Forelimb muscle (tissue), 1 donor: ENCODE data around the gene TP73. TPM values are rescaled to one million over a fixed set of nuclear protein-coding genes. Genes with fewer than 3 reads are reported as not detected.

ENCODE experiments used
- DNase-seq: peaks from one replicate; pipeline ENCODE4 v3.0.0-alpha.2; 2013; ENCODE audit warnings: low read depth
- polyA plus RNA-seq: library from polyadenylated mRNA; unstranded; fragments of 120-200 nt; gene quantifications from one replicate; pipeline ENCODE4 v1.2.1, GENCODE V29; 2013; ENCODE audit not compliant: insufficient read length

The TP73 gene
- polyA plus RNA-seq, 1 donor = 1.0 TPM

DNA sequence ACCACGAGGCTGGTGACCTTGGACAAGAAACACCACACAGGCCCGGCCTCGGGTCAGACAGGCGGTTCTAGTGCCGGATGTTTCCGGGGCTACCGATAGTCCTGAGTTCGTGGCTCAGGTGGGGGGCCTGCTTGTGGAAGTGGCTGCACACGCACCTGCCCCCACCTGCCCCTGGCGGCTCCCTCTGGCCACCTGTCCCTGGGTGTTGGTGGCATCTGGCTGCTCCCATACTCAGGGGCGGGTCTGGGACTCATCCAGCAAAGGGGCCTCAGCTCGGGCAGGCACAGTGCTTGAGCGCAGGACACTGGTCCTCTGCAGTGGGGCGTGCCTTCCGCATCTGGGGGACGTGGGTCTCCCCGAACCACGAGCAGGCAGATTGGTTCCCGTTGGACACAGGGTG lies 33.6 kb downstream of the TP73 start:
- no peak for DNase-seq

DNA sequence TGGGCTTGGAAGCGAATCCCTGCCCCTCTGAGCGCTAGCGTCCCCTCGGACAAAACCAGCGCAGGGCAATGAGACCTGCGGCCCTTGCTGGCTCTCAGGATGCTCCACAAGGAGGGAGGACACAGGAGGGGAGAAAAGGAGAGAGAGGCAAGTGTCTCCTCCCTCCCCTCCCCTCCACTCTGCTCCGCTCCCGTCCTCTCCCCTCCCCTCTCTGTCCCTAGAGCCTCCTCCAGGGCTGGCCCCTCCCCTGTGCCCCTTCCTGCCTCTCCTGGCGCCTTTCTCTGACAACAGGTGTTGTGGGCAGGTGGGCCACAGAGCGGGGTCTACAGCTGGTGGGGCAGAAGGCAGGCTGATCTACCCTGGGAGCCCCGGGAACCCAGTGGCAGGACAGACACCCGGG lies 35.2 kb downstream of the TP73 start:
- no peak for DNase-seq

DNA sequence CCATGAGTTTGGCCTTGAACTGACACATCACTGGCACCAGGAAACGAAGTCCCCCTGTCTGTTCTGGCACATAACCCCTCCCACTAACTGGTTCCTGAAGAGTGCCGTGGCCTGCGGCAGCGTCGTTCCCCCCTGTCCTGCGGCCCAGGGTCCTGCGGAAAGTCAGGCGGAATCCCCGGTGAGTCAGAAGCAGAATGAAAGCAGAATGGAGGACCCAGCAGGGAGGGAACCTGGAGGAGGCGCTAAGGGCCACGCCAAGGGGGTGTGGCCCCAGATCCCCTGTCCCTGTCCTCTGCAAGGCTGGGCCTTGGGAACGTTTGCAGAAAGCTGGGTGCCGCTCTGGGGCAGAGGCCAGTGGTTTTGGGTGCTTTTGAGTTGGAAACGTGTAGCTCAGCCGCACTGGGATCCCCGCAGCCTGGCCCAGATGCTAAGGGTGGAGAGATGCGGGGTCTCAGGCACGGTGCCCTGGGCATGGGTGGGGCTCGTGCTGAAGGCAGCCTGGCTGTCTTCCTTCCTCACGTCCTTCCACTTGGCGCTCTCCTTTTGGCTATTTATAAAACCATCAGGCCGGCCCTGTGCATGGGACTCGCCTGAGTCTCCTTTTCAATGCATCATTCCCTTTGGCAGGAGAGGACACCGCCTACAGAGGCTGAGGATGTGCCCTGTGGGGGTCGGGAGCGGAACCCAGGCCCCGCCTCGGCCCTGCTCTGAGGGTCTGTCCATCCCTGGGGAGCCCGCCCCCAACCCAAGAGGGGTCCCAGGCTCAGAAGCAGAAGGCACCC lies 36.2 kb downstream of the TP73 start:
- DNase-seq = no peak

DNA sequence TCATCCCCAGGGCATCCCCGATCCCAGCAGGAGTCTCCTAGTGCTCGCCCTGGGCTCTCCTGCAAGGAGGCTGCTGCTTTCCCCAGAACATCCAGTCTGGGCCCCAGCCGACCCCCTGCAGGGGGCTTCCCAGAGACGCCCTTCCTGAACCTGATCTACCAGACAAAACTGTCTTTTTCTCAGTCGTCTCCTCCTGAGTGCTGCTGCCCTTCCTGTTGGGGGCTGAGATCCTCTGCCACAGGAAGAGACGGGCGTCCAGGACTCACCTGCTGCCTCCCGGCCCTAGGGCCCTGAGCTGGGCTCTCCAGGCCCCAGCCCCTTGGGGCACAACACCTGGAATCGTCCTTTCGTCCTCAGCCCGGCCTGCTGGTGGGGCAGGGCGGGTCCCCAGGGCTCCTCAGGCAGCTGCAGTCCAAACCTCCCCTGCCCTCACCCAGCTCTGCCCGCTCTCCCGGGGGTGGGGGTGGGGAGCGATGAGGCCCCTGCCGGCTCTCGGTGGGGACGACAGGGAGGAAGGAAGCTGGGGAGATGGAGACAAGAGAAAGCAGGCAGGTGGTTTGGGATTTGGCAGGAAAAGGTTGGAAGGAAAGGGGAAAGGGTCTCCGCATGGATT lies 36.9 kb downstream of the TP73 start:
- DNase-seq = no peak

DNA sequence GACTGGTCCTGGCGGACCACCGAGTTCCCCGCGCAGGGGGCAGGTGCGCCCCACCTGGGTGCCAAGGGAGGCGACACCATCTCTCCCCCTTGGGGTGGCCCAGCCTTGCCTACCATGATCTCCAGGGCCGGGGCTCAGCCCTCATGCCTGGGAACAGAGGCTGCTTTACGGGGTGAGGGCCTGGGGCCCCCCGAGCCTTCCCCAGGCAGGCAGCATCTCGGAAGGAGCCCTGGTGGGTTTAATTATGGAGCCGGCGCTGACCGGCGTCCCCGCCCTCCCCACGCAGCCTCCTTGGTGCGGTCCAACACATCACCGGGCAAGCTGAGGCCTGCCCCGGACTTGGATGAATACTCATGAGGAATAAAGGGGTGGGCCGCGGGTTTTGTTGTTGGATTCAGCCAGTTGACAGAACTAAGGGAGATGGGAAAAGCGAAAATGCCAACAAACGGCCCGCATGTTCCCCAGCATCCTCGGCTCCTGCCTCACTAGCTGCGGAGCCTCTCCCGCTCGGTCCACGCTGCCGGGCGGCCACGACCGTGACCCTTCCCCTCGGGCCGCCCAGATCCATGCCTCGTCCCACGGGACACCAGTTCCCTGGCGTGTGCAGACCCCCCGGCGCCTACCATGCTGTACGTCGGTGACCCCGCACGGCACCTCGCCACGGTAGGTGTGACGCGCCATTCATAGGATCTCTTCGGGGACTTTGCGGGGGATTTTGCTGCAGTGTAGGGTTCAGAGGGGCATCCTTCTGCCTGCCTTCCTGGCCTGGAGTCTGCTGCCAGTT lies 38.2 kb downstream of the TP73 start:
- no peak for DNase-seq

DNA sequence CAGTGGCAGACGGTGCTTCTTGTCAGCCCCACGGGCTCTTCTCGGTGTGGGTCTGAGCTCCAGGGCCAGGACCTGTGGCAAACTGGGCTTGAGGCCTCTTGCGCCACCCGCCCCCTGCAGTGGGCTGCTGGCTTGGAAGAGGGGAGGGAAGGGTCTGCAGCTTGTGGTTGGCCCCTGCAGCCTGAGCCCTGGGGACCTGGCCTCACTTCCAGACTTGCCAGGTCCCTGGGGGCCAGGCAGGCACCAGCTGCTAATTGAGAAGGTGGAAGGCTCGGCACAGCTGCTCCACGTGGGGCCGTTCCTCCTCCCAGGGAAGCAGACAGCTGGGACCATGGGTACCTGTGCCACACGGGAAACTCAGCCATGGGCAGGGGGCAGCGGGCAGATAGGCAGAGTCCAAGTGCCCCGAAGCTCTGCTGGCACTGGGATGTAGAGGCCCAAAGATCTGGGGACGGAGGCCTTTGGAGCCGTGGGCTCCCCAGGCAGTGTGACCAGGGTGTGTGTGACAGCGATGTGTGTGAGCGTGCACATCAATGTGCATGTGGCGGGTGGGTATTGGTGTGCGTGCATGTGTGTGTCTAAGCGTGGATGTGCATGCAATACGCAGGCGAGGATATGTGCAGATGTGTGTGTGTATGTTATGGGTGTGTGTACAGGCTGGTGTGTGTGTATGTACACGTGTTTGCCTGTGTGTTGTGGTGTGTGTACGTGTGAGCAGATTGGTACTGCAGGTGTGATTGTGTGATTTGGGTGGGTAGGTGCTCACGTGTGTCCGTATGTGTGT lies 39.3 kb downstream of the TP73 start:
- no peak for DNase-seq

DNA sequence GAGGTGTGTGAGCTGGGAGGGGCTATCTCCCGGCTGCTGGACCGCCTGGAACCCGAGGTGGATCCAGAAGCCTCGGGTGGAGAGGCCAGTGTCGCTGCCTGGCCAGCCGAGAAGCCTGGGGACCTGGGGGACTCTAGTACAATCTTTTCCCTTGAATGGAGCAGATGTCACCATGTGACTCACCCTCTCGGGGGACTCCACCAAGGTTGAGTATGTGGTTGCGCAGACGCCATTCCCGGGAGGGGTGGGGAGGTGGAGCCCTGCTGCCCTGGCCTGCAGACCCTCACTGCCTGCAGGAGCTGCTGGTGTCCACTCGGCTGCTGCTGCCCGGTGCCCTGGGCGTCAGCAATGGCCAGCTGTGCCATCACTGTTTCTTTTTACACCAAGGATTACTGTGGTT lies 40.3 kb downstream of the TP73 start:
- DNase-seq = no peak

DNA sequence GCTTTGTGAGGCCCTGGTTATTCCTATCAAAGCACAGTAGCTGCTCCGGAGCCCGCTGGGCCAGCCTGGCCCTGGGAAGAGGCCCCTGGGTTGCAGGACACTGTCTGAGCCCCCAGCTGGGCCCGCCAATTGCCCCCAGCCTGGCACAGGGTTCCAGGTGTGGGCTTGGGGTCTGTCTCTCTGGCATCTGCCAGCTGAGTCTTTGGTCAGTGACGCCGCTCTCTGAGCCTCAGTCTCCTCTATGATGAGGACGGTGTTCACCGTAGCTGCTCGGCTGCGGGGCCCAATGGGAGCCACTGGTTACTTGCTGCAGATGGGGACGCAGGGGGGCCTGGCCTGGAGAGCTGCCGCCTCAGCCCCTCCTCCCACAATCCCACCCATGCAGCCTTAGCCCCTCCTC lies 41.0 kb downstream of the TP73 start:
- no peak for DNase-seq

DNA sequence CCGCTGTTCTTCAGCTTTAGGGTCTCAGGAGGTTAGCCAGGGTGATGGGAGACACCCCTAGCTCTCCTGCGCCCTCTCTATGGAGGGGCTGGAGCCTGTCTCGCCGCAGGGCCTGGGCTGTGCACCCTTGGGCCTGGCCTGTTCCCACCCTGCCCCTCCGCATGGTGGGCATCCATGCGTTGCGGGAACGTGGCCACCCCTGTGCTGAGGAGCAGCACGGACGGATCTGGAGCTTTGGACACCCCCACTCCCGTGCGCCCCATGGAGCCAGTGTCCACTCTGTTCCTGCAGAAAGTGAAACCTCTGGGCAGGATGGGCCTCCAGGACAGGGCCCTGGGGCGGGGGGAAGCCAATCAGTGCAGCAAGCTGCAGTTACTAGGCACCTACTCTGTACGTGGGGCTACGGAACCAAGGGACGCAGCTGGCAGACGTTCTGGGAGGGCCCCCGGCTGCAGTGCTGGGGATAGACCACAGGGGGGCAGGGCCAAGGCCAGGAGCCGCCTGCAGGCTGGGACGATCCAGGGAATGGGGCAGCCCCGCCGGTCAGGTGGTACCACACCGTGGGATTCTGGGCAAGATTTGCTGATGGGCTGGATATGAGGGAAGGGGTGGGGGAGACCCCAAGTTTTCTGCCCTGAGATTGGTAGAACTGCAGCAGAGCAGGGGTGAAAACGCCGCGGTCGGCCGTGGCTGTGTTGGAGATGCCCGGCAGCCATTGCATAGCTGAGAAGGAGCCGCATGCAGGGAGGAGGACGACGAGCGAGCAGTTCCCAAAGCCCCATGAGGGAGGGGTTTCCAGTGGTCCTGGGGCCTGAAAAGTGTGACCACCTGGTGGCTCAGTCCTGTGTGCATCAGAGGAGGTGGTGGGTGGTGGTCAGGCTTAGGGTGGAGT lies 43.3 kb downstream of the TP73 start:
- DNase-seq = no peak

DNA sequence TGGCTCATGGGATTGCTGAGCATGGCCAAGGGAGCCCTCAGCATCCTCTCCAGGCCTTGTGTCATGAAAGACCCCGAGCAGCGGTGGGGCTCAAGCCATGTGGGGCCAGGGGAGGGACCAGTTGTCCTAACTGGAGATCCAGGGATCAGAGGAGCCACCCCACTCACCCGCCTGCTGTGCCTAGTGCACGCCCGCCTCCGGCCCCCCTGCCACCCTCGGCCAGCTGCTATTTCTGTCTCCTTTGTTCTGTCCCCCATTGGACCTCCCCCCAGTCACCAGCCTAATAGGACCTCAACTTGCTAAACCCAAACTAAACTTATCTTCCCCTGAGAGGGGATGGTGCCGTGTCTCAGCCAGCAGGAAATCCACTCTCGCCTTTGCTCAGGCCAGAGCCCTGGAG lies 44.4 kb downstream of the TP73 start:
- DNase-seq = no peak

DNA sequence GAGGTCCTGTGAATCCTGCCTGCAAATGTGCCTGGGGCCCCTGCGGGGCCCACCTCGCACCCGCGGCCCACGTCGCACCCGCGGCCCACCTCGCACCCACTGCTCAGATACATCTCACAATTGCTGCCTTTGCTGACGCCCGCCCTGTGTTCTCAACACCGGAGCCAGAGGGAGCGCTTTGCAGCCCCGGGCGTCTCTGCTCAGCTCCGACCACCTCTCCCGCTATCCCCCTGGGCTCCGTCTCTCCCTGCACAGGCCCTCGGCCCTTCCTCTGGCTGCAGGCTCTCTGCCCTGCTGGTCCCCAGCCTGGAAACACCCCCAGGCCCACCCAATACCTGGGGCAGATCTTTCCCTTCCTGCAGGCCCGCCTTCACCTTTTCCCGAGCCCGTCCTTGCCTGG lies 44.8 kb downstream of the TP73 start:
- no peak for DNase-seq

DNA sequence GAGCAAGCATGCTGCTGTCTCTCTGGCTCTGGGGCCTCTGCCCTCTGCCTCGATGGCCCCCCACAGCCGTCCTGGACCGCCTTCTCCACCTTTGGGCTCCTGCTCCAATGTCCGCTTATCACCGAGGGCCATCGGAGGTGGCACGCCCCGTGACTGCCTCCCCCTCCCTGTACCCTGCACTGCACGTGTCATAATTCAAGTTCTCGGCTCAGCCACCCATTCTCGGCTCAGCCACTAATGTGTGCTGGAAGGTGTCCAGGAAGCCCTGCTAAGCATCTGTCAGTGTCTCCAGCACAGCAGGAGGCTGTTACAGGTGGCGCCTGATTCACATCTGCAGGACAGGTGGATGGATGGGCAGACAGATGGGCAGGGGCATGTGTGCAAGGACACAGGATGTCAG lies 45.5 kb downstream of the TP73 start:
- no peak for DNase-seq

DNA sequence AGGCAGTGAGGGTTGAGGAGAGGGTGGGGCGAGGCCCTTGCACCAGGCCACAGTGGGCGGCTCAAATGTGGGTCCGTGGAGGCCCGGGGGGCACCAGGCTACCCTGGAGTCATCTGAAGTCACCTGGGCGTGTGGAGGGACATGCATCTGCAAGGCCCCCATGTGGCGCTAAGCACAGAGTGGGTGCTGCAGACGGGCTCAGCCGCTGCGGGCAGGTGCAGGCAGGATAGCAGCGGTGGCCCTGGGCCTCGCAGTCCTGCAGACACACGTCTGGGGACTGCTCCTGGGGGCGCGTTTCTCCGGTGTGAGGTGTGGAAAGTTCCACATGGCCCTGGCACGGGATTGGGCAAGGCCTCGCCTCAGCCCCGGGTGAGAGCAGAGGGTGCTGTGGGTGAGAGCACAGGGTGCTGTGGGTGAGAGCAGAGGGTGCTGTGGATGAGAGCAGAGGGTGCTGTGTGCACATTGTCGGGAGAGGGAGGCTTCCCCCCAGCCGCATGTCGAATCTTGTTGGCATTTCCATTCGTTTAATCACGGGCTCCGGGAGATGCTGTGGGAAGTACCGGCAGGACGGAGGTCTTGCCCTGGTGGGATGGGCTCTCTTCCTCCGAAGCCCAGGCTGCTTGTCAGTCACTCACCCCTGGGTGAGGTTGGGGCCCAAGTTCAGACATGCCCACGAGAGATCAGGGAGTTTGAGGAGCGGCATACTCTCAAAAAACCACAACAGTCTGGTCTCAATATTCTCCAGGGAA lies 46.5 kb downstream of the TP73 start:
- no peak for DNase-seq

DNA sequence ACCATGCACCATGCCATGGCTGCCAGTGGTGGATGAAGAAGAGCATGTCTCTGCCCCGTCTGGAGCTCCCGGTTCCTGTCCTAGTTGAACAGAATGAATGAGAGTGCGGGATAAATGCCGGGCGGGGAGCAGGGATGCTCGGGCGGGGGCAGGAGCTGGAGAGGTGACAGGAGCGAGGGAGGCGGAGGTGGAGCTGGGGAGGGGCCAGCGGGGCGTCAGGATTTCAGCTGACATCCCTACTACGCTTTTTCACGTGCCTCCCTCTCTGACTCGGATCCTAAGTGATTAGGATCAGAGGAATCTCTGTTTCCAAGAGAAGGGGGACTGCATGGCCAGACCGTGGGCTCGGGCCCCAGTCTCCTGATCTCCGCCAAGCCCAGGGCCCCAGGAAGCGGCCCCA lies 47.3 kb downstream of the TP73 start:
- DNase-seq = no peak

DNA sequence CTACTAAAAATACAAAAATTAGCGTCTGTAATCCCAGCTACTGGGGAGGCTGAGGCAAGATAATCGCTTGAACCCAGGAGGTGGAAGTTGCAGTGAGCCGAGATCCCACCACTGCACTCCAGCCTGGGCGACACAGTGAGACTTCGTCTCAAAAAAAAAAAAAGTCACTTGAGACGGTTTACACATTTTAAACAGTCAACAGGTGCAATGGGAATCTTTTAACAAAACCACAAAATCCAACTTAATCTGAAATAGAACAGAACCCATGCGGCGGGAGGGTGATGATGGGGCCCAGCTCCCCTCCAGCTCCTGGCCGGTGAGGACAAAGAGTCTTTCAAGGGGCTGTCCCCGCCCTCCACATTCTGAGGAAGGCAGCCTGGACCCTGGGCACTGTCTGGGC lies 48.3 kb downstream of the TP73 start:
- no peak for DNase-seq

DNA sequence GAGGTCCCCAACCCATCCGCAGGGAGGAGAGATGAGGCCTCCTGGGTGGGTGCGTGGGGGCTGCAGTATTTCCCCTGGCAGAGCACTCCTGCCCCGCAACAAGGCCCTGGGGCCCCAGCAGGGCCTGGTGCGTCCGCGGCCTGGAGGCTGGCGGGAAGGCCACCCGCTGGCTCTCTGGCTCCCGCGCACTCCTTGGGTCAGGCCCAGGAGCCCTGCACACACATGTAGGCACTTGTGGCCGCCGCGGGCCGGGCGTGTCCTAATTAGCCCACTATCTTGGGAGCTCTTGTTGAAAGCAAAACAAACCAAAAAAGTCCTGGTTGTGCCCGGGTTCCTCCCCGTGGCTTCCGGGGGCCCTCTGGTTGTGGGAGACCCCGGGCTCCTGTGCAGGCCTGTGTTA lies 50.2 kb downstream of the TP73 start:
- no peak for DNase-seq

DNA sequence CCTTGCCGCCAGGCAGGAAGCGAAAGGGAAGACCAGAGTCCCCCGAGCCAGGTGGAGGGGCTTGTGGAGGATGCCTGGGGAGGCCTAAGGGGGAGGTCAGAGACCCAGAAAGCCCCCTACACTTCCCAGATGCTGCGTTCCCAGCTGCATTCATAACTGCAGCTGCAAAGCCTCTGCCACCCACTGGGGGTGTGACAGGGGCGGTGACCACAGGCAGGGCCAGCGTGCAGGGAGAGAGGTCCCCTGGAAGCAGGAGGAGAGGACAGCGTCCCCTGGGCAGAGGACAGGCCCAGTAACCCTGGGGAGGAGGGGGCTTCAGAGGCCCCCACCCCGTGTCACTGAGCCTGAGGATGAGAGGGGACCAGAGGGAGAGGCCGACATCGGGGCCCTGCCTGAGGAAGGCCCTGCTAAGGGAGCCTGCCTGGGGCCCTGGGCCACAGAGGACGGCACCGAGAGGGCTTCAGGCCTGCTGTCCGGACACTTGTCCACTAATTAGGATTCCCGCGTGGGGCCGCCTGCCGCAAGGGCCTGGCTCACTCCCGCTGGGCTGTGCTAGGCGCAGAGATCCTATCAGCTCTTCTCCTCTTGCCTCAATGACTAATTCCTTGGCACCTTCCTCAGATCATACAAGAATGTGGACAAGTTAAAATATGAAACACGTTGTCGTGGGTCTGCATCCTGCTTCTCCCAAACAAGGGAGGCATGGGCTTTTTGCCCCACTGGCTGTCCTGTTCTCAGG lies 50.8 kb downstream of the TP73 start:
- no peak for DNase-seq

DNA sequence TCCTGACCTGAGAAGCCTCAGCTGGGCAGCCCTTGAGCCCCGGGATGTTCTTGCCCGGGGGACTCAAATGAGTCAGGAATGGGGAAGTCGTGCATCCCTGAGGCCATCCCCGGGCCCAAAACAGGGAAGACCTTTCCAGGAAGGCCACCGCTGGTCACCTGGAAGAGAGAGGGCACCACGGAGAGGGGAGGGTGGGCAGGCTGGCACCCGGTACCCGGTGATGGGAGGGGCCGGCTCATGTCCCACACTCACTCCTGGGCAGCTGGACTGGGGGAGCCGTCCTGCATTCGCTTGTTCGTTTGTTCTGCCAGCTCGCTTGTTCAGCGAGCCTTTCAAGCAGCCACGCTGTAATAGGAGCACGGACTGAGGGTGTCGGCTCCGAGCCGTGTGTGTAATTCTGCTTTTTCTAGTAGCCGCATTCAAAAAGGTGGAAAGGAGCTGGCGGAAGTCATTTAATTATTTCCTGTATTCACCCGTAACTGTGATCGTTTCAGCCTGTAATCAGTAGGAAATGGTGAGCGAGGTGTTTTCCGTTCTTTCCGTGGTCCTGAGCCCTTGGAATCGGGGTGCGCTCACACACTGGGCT lies 51.6 kb downstream of the TP73 start:
- no peak for DNase-seq

DNA sequence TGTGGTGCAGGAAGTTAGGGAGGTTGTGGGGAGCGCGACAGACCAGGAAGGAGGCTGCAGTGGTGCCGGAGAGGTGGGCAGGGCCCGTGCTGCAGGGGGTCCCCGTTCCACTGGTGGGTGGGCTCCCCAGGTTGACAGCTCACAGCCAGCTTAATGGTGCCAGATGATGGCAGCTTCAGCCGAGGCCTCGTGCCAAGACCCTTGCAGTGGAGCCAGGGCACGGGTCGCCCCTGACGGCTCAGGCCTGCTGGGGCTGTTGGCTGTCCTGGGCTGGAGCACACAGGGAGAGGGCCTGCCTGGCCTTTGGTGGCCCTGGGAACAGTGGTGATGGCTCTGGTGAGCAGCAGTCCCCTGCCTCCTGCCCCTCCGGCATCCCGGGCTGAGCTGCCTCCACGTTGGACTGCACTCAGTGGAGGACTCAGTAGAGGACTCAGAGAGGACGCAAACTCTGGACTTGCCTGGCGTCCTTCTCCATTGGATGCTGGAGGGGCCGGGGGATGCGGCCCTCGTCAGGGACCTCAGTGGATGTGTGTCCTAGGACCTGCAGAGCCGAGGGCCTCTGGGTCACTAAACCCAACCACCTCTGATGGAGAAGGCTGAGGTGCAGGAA lies 53.1 kb downstream of the TP73 start:
- DNase-seq = no peak
